Activated CD4-positive, alpha-beta memory T cell treated with anti-CD3 and anti-CD28 coated beads for 36 hours (primary cell): ENCODE results near the gene TMED5. TPM values are rescaled to one million over a fixed set of nuclear protein-coding genes. Genes with fewer than 3 reads are reported as not detected.
A peak's percentile ranks its signal among the peaks of the same experiment; 100 is the strongest.
"Not testable (repeated sequence)": the region's sequence is repeated elsewhere in the genome, so short reads cannot be mapped to it uniquely, and the experiment has no call there.

Experiments
- CTCF ChIA-PET: fragments of 350-600 bp; sonication (Branson Sonifier 250); formaldehyde crosslinking; loops from one replicate; lab custom pipeline; 2021; ENCODE audit warnings: antibody characterized with exemption, inconsistent platforms; lab: Charles Lee
- POLR2A ChIA-PET: fragments of 350-600 bp; sonication (Branson Sonifier 250); formaldehyde crosslinking; loops from one replicate; lab custom pipeline; 2021; ENCODE audit warnings: antibody characterized with exemption; lab: Charles Lee
- DNase-seq: peaks from one replicate; pipeline ENCODE4 v3.0.0-alpha.2; 2020
- H3K27ac Mint-ChIP-seq: one replicate; pipeline ENCODE4 v1.8.0; 2021; ENCODE audit warnings: mixed read lengths
- H3K27me3 Mint-ChIP-seq: one replicate; pipeline ENCODE4 v1.8.0; 2021; ENCODE audit warnings: mixed read lengths
- H3K36me3 Mint-ChIP-seq: one replicate; pipeline ENCODE4 v1.8.0; 2021; ENCODE audit warnings: mixed read lengths
- H3K4me1 Mint-ChIP-seq: one replicate; pipeline ENCODE4 v1.8.0; 2021; ENCODE audit warnings: low read depth, mixed read lengths
- H3K4me3 Mint-ChIP-seq: one replicate; pipeline ENCODE4 v1.8.0; 2021; ENCODE audit warnings: mild to moderate bottlenecking, mixed read lengths
- H3K9me3 Mint-ChIP-seq: one replicate; pipeline ENCODE4 v1.8.0; 2021; ENCODE audit warnings: mixed read lengths
- intact Hi-C: fragments of 100-400 bp; cut with micrococcal nuclease; formaldehyde crosslinking; loops from one replicate; pipeline ENCODE4 v1.15.1; 2023
- total RNA-seq, 2 experiments: library from RNA; stranded (reverse); gene quantifications; one replicate each; pipeline ENCODE4 v1.2.3, GENCODE V29; 2021

The TMED5 gene
- total RNA-seq, 2 experiments from 2014 or later = 47.0 to 49.2 TPM

- H3K9me3 Mint-ChIP-seq = peaks cover 27% of the 10 kb centered on the region
- H3K36me3 Mint-ChIP-seq = peaks cover 44% of the 10 kb centered on the region
Observed at GRCh38 chr1:93170141-93170678, 10.0 kb downstream of the TMED5 start.

GRCh38 chr1:93167006-93167405 is 13.2 kb downstream of the TMED5 start:
- Mint-ChIP-seq H3K27ac (no peak overlapping the region), H3K4me1 (peaks cover 56% of the 10 kb centered on the region)
- POLR2A ChIA-PET = no interaction called here

More at GRCh38 chr1:93170141-93170678, 10.0 kb downstream of the TMED5 start:
- H3K27ac Mint-ChIP-seq, H3K4me3 Mint-ChIP-seq, DNase-seq, H3K27me3 Mint-ChIP-seq, intact Hi-C loops: not testable (repeated sequence)
- ChIA-PET POLR2A (interaction anchor here (1.3 to 1.4 kb wide), 2 partner anchors 9 to 91 kb away, joined by 3 to 4 read pairs; partner anchors contain the start of gene MTF2), CTCF (interaction anchor here (0.9 kb wide), 1 partner anchor 151 kb away, joined by 3 read pairs; no protein-coding TSS in a partner anchor)
- H3K4me1 Mint-ChIP-seq = peaks cover 61% of the 10 kb centered on the region

GRCh38 chr1:93165895-93166294 is 14.3 kb downstream of the TMED5 start:
- H3K4me3 Mint-ChIP-seq, POLR2A ChIA-PET, H3K27ac Mint-ChIP-seq, intact Hi-C loops, H3K27me3 Mint-ChIP-seq, DNase-seq: not testable (repeated sequence)
- CTCF ChIA-PET = interaction anchor here (0.6 kb wide), 1 partner anchor 274 kb away, joined by 3 read pairs; no protein-coding TSS in a partner anchor
- Mint-ChIP-seq H3K4me1 (peaks cover 52% of the 10 kb centered on the region), H3K36me3 (peaks cover 34% of the 10 kb centered on the region), H3K9me3 (peaks cover 27% of the 10 kb centered on the region)

More at GRCh38 chr1:93167006-93167405, 13.2 kb downstream of the TMED5 start:
- DNase-seq = no peak
- intact Hi-C loops = no loop called here
- Mint-ChIP-seq H3K4me3 (no peak overlapping the region), H3K27me3 (no peaks in the 10 kb centered on the region), H3K36me3 (peaks cover 34% of the 10 kb centered on the region), H3K9me3 (peaks cover 27% of the 10 kb centered on the region)
- CTCF ChIA-PET = no interaction called here

GRCh38 chr1:93164816-93165215 is 15.4 kb downstream of the TMED5 start:
- DNase-seq = no peak
- Mint-ChIP-seq H3K36me3 (peaks cover 30% of the 10 kb centered on the region), H3K9me3 (peaks cover 25% of the 10 kb centered on the region), H3K27me3 (no peaks in the 10 kb centered on the region), H3K4me3 (no peak overlapping the region), H3K4me1 (peaks cover 48% of the 10 kb centered on the region), H3K27ac (no peak overlapping the region)
- intact Hi-C loops = no loop called here
- CTCF ChIA-PET = interaction anchor here (1.0 kb wide), 1 partner anchor 18 kb away, joined by 3 read pairs; no protein-coding TSS in a partner anchor
- POLR2A ChIA-PET = interaction anchor here (1.1 kb wide), 1 partner anchor 14 kb away, joined by 3 read pairs; no protein-coding TSS in a partner anchor

GRCh38 chr1:93163314-93163713 is 16.9 kb downstream of the TMED5 start:
- CTCF ChIA-PET = not testable (repeated sequence)

GRCh38 chr1:93159337-93159736 is 20.9 kb downstream of the TMED5 start:
- no peak overlapping the region for H3K4me3 Mint-ChIP-seq
- intact Hi-C loops = no loop called here
- no peaks in the 10 kb centered on the region for H3K9me3 Mint-ChIP-seq
- DNase-seq = no peak
- peaks cover 23% of the 10 kb centered on the region for H3K36me3 Mint-ChIP-seq
- H3K27me3 Mint-ChIP-seq = no peaks in the 10 kb centered on the region
- H3K4me1 Mint-ChIP-seq = peaks cover 23% of the 10 kb centered on the region
- ChIA-PET POLR2A (no interaction called here), CTCF (no interaction called here)
- peak overlapping the region; percentile 25 for H3K27ac Mint-ChIP-seq

More at GRCh38 chr1:93163314-93163713, 16.9 kb downstream of the TMED5 start:
- H3K27me3 Mint-ChIP-seq, intact Hi-C loops, DNase-seq, H3K27ac Mint-ChIP-seq, H3K4me3 Mint-ChIP-seq: not testable (repeated sequence)
- peaks cover 18% of the 10 kb centered on the region for H3K9me3 Mint-ChIP-seq
- peaks cover 39% of the 10 kb centered on the region for H3K4me1 Mint-ChIP-seq
- POLR2A ChIA-PET = interaction anchor here (0.7 kb wide), 1 partner anchor 149 kb away, joined by 3 read pairs; no protein-coding TSS in a partner anchor
- peaks cover 32% of the 10 kb centered on the region for H3K36me3 Mint-ChIP-seq

- no peak for DNase-seq
- no peaks in the 10 kb centered on the region for H3K9me3 Mint-ChIP-seq
- no peaks in the 10 kb centered on the region for H3K27me3 Mint-ChIP-seq
- no peak overlapping the region for H3K4me3 Mint-ChIP-seq
- ChIA-PET POLR2A (no interaction called here), CTCF (interaction anchor here (0.7 kb wide), 1 partner anchor 44 kb away, joined by 4 read pairs; no protein-coding TSS in a partner anchor)
- H3K36me3 Mint-ChIP-seq = peaks cover 22% of the 10 kb centered on the region
- intact Hi-C loops = loop anchor here (2.0 kb wide), 1 partner anchor 23 kb away; no protein-coding TSS in a partner anchor
- peaks cover 23% of the 10 kb centered on the region for H3K4me1 Mint-ChIP-seq
- peak overlapping the region; percentile 40 for H3K27ac Mint-ChIP-seq
Observed at GRCh38 chr1:93155335-93155734, 24.9 kb downstream of the TMED5 start.

GRCh38 chr1:93154898-93155297 is 25.3 kb downstream of the TMED5 start:
- H3K9me3 Mint-ChIP-seq = no peaks in the 10 kb centered on the region
- POLR2A ChIA-PET = no interaction called here
- CTCF ChIA-PET = interaction anchor here (0.7 kb wide), 1 partner anchor 45 kb away, joined by 4 read pairs; no protein-coding TSS in a partner anchor
- peaks cover 23% of the 10 kb centered on the region for H3K4me1 Mint-ChIP-seq
- H3K4me3 Mint-ChIP-seq = no peak overlapping the region
- no peak for DNase-seq
- intact Hi-C loops = loop anchor here (2.0 kb wide), 1 partner anchor 24 kb away; no protein-coding TSS in a partner anchor
- no peak overlapping the region for H3K27ac Mint-ChIP-seq
- no peaks in the 10 kb centered on the region for H3K27me3 Mint-ChIP-seq
- H3K36me3 Mint-ChIP-seq = peaks cover 24% of the 10 kb centered on the region

- intact Hi-C loops = no loop called here
- CTCF ChIA-PET = no interaction called here
- no peaks in the 10 kb centered on the region for H3K9me3 Mint-ChIP-seq
- DNase-seq = no peak
- peaks cover 23% of the 10 kb centered on the region for H3K36me3 Mint-ChIP-seq
- POLR2A ChIA-PET = no interaction called here
- H3K27ac Mint-ChIP-seq = no peak overlapping the region
- H3K27me3 Mint-ChIP-seq = no peaks in the 10 kb centered on the region
- H3K4me3 Mint-ChIP-seq = no peak overlapping the region
- peaks cover 28% of the 10 kb centered on the region for H3K4me1 Mint-ChIP-seq
Observed at GRCh38 chr1:93152835-93153234, 27.4 kb downstream of the TMED5 start.

GRCh38 chr1:93151474-93151873 is 28.7 kb downstream of the TMED5 start:
- no peak for DNase-seq
- no peaks in the 10 kb centered on the region for H3K27me3 Mint-ChIP-seq
- ChIA-PET POLR2A (no interaction called here), CTCF (no interaction called here)
- intact Hi-C loops = no loop called here
- H3K4me3 Mint-ChIP-seq = no peak overlapping the region
- H3K27ac Mint-ChIP-seq = peak overlapping the region; percentile 2
- H3K4me1 Mint-ChIP-seq = peaks cover 30% of the 10 kb centered on the region
- no peaks in the 10 kb centered on the region for H3K9me3 Mint-ChIP-seq
- H3K36me3 Mint-ChIP-seq = peaks cover 25% of the 10 kb centered on the region

GRCh38 chr1:93150729-93151128 is 29.5 kb downstream of the TMED5 start:
- H3K36me3 Mint-ChIP-seq = peaks cover 22% of the 10 kb centered on the region
- CTCF ChIA-PET = no interaction called here
- intact Hi-C loops = no loop called here

GRCh38 chr1:93148001-93148400 is 32.2 kb downstream of the TMED5 start:
- POLR2A ChIA-PET = no interaction called here
- Mint-ChIP-seq H3K9me3 (no peaks in the 10 kb centered on the region), H3K4me1 (peaks cover 15% of the 10 kb centered on the region), H3K36me3 (peaks cover 18% of the 10 kb centered on the region), H3K27ac (peak overlapping the region; percentile 15), H3K27me3 (no peaks in the 10 kb centered on the region), H3K4me3 (no peak overlapping the region)
- intact Hi-C loops = no loop called here
- no peak for DNase-seq
- CTCF ChIA-PET = no interaction called here

More at GRCh38 chr1:93150729-93151128, 29.5 kb downstream of the TMED5 start:
- Mint-ChIP-seq H3K27ac (no peak overlapping the region), H3K27me3 (no peaks in the 10 kb centered on the region), H3K4me1 (peaks cover 27% of the 10 kb centered on the region), H3K4me3 (no peak overlapping the region), H3K9me3 (no peaks in the 10 kb centered on the region)
- no peak for DNase-seq
- POLR2A ChIA-PET = no interaction called here
